ENCODE data around the gene DHRS7B.

The DHRS7B gene

DNA sequence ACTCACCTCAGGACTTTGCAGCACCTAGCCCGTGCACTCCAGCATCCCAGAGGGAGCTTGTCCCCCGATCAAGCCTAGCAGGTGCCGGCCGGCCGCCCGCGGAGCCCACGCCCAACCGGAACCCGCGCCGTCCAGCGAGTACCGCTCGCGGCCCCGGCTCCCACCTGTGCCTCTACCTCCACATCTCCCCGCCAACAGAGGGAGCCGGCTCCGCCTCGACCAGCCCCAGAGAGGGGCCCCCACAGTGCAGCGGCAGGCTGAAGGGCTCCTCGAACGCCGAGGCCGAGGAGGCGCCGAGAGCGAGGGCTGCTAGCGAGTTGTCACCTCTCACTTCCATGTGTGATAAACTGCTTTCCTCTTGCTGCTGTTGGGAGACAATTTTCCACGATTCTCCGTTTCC, 41.1 kb upstream of the DHRS7B start:
- no peaks in the 10 kb centered on the region for H3K9me3 ChIP-seq
- H3K4me3 ChIP-seq, result no peak overlapping the region
- no peak for DNase-seq
- no peaks in the 10 kb centered on the region for H3K36me3 ChIP-seq
- no peaks in the 10 kb centered on the region for H3K27me3 ChIP-seq
- TF ChIP-seq, protein P1, sequence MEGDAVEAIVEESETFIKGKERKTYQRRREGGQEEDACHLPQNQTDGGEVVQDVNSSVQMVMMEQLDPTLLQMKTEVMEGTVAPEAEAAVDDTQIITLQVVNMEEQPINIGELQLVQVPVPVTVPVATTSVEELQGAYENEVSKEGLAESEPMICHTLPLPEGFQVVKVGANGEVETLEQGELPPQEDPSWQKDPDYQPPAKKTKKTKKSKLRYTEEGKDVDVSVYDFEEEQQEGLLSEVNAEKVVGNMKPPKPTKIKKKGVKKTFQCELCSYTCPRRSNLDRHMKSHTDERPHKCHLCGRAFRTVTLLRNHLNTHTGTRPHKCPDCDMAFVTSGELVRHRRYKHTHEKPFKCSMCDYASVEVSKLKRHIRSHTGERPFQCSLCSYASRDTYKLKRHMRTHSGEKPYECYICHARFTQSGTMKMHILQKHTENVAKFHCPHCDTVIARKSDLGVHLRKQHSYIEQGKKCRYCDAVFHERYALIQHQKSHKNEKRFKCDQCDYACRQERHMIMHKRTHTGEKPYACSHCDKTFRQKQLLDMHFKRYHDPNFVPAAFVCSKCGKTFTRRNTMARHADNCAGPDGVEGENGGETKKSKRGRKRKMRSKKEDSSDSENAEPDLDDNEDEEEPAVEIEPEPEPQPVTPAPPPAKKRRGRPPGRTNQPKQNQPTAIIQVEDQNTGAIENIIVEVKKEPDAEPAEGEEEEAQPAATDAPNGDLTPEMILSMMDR (IDR thresholded peaks at IDR 0.05), result no peak
- no peaks in the 10 kb centered on the region for H3K4me1 ChIP-seq
- H3K27ac ChIP-seq, result no peak overlapping the region
- intact Hi-C loops (cut with DNase I; ENCODE audit: low total_unique reads), result no loop called here

DNA sequence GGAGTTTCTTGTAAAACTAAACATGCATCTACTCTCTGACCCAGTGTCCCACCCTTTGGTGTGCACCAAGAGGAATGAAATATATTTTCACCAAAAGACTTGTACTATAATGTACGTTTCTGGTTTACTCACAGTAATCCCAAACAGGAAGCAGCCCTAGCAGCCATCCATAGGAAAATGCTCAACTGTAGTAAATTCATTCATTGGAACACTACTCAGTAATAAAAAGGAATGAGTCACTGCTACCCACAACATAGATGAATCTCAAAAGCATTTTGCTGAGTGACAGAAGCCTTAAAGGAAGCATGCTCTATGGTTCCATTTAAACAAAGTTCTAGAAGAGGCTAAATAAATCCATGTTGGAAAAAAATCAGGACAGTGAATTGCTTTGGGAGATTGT, 37.6 kb upstream of the DHRS7B start:
- no peaks in the 10 kb centered on the region for H3K9me3 ChIP-seq
- TF ChIP-seq, protein P1 (IDR thresholded peaks at IDR 0.05), result no peak
- intact Hi-C loops (cut with DNase I; ENCODE audit: low total_unique reads), result no loop called here
- H3K4me3 ChIP-seq, result no peak overlapping the region
- no peaks in the 10 kb centered on the region for H3K4me1 ChIP-seq
- no peak overlapping the region for H3K27ac ChIP-seq
- H3K27me3 ChIP-seq, result no peaks in the 10 kb centered on the region
- no peak for DNase-seq
- no peaks in the 10 kb centered on the region for H3K36me3 ChIP-seq

DNA sequence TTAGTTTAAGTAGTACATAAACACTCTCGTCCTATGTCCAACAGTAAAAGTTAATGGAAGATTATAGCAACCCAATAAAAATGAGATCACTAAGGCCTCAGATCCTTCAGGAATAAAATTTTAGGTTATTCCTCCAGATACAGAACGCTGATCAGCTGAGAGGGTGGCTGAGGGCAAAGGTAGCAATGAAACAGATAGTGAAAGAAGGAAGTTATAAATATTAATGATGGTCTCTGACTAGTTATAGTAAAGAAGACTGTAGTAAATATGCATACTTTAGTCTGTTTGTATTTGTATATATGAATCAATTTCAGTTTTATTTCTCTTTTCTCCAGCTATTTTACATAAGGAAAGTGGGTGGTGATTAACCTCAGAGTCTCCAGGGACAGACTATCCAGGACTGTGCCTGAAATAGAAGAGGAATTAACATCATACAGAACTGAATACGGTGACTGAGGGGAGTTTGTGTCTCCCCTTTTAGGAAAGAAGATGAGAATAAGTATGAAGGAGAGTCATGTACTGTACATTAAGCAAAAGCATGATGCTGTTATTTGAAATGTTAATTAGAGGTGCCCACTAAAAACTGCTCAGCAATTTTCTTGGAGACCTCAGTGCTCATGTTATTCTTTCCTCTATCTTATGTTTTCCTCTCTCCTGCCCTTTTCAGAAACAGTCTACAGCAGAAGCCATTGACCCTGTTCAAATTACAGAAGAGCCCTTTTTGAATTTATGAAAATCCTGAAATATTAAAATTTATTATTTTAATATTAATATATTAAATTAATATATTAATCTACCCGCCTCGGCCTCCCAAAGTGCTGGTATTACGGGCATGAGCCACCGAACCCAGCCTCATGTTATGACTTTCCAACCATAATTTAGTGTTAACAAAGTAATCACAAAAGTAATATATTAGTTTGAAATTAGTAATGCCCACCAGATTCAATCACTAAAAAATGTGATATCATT, 36.5 kb upstream of the DHRS7B start:
- intact Hi-C loops (cut with DNase I; ENCODE audit: low total_unique reads), result no loop called here

DNA sequence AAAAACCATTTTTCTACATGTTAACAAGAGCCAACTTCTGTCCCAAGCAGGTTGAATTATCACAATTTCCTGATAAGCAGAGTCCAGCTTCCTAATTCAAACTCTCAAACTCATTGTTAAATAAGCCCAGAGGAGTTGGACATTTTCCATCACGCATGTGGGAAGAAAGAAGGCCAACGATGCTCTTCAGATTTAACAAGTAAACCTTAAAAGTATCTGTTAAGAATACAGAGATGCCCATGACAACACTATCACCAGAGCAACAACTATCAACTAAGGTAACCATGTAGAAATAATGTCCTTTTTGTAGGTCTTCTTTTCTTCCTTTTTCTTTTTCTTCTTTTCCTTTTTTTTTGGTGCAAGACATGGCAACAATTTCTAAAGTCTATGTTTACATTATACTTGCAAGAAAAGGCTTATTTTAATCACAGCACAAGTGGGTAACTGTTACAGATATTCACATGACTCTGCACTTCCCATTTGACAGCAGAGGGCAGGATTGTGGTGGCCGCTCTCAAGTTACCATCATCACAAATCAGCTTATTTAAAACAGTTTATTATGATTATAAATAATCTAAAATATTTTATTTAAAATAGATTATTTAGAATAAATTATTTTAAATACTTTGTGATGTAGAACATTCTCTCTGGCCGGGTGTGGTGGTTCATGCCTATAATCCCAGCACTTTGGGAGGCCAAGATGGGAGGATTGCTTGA, 35.7 kb upstream of the DHRS7B start:
- no peak overlapping the region for H3K27ac ChIP-seq
- H3K4me3 ChIP-seq, result no peak overlapping the region
- DNase-seq, result no peak
- H3K9me3 ChIP-seq, result no peaks in the 10 kb centered on the region
- TF ChIP-seq, protein P1 (IDR thresholded peaks at IDR 0.05), result no peak
- H3K36me3 ChIP-seq, result no peaks in the 10 kb centered on the region
- intact Hi-C loops (cut with DNase I; ENCODE audit: low total_unique reads), result no loop called here
- no peaks in the 10 kb centered on the region for H3K27me3 ChIP-seq
- H3K4me1 ChIP-seq, result no peaks in the 10 kb centered on the region

More for the DNA sequence above, 36.5 kb upstream of the DHRS7B start:
- DNase-seq, result no peak
- Histone ChIP-seq H3K4me1 (no peaks in the 10 kb centered on the region), H3K9me3 (no peaks in the 10 kb centered on the region), H3K27me3 (no peaks in the 10 kb centered on the region), H3K4me3 (no peak overlapping the region), H3K36me3 (no peaks in the 10 kb centered on the region), H3K27ac (no peak overlapping the region)
- TF ChIP-seq, protein P1 (IDR thresholded peaks at IDR 0.05), result no peak

GRCh38 chr17:21094298-21094704, 32.5 kb upstream of the DHRS7B start:
- H3K36me3 ChIP-seq, result no peaks in the 10 kb centered on the region
- no peaks in the 10 kb centered on the region for H3K9me3 ChIP-seq
- H3K4me1 ChIP-seq, result peaks cover 0 to 7% (median 6%) of the 10 kb centered on the region in 4 donors
- DNase-seq, result no peak
- H3K27ac ChIP-seq, result no peak overlapping the region
- intact Hi-C loops (cut with DNase I; ENCODE audit: low total_unique reads), result no loop called here
- no peak overlapping the region for H3K4me3 ChIP-seq
- H3K27me3 ChIP-seq, result no peaks in the 10 kb centered on the region
- TF ChIP-seq, protein P1 (IDR thresholded peaks at IDR 0.05), result no peak
